ENCODE results near the gene SPEF1.

DNA sequence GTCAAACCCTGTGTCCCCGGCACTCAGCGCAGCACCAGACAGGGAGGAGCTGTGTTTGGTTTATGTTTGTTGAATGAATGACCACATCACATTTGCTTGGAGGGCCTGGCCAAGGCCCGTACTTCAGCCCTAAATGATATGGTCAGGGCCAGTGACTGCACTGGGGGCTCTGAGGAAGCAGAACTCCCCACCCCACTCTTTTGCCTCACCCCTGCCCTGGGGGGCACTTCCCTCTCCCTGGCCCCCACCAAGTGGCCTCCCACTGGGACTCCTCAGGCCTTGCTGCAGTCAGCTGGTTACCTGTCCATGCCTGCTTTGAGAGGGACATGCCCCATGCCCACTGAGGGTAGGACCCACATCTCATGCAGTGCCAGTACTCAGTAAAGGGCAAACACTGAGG is 16.6 kb downstream of the SPEF1 start:
- no peak for TF ChIP-seq YY1 (IDR thresholded peaks at IDR 0.05; ENCODE audit: insufficient read depth, insufficient read length)
- no peak for TF ChIP-seq ZNF274 (IDR thresholded peaks at IDR 0.05; ENCODE audit: low read depth, low read length)

Data from NT2/D1 (cell line).